GM20431 (cell line): Measurements from ENCODE around the gene CMYA5.

Experiments used
- in situ Hi-C: fragments of 300-500 bp; cut with MseI, MboI; formaldehyde crosslinking; loops from one replicate; pipeline ENCODE4 v1.15.0; 2020; ENCODE audit warnings: low sequenced_read_pairs; ENCODE audit not compliant: unreplicated experiment

Gene CMYA5

GRCh38 chr5:79787448-79787847, 97.8 kb downstream of the CMYA5 start:
- in situ Hi-C loops = no loop called here

DNA sequence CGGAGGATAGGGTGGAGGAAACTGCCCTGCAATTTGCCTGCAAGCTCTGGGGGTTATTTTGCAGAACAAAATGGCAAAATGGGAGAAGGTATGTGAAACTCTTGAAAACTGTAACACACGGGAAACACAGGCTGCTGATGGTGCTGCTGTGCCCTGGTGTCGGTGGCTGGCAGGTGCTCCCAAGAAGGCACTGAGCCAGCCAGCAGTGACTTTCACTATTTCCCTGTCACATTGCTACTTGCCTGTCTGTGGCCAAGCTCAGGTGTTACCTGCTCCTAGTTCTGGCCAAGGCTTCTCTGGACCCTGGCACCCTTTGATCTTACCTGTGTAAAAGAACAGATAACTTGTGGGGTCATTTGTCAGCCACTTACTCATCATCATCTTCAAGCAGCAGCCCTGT, 102.2 kb downstream of the CMYA5 start:
- in situ Hi-C loops = no loop called here

GRCh38 chr5:79792463-79792862, 102.8 kb downstream of the CMYA5 start:
- in situ Hi-C loops = no loop called here

- in situ Hi-C loops = no loop called here
These were observed 103.7 kb downstream of the CMYA5 start for GRCh38 chr5:79793304-79793703.

DNA sequence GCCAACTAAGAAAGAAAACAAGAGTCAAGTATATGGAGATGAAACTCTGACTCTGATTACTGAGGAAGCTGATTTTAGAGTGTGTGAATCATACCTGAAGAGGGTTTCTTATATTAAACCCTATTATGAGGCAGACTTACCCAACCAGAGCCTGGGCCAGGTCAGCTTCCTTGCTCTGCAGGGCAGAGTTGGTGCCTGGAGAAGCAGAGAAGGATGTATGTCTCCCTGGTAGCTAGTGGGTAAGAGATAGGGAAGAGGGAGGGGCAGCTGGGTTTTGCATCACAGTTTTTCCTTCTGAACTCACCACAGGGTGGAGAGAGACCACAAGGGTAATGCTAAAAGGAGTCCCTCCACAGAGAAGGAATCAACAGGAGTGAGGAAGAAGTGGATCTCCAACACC, 104.1 kb downstream of the CMYA5 start:
- in situ Hi-C loops = no loop called here

GRCh38 chr5:79794347-79794746, 104.7 kb downstream of the CMYA5 start:
- in situ Hi-C loops = no loop called here

GRCh38 chr5:79795764-79796398, 106.2 kb downstream of the CMYA5 start:
- in situ Hi-C loops = no loop called here

- in situ Hi-C loops = no loop called here
These were observed 109.4 kb downstream of the CMYA5 start for GRCh38 chr5:79798893-79799590.

DNA sequence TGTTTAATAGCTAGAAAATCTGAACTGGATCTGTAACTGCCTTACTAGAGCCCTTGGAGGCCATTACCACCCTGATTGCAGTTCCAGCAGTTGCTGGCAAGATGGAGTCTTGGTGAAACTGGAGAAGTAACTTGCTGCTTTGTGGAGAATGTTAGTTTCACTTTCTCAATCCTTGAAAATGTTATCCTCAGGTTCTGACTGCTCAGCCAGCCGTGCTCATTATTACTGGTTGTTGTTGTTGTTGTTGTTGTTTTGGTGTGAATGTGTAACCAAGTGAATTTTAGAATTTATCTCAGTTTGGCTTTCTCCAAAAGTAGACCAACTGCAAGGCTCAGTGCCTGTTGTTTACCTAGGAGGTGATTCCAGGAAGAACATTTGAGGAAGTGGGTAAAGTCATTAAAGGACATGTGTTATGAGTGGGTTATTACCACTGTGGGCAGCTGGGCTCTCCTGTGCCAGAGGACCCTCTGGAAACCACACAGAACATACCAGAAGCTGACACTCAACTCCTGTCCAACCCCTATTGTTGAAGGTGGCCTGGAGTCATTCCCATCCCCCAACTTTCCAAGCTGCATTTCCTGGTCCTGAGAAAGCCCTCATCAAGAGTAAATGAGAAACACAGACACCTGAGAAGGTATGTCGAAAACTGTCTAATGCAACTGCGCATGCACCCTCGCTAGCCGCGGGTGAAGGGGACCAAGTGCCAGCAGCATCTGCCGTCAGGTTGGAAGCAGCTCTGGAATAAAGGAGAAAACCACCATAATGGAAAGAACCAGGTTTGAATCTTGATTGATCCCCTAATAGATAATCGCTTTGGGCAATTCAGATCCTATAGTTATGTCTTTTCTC, 111.6 kb downstream of the CMYA5 start:
- in situ Hi-C loops = no loop called here

DNA sequence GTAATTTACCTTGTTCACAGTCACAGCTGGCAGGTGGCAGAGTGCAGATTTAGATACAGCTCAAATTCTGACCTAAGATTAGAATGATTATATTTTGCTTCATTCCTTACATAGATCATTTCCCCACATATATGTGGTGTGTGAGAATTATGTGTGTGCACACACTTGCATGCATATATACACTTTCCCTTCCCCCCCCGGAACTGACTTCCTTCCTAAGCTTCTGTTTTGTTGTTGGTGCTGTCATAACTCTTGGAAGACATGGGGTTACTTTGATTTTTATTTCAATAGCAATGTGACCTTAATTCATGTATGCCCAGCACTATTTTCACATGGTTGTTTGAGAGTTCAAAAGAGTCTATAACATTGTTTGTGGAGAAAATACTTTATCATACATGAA, 112.8 kb downstream of the CMYA5 start:
- in situ Hi-C loops = no loop called here

DNA sequence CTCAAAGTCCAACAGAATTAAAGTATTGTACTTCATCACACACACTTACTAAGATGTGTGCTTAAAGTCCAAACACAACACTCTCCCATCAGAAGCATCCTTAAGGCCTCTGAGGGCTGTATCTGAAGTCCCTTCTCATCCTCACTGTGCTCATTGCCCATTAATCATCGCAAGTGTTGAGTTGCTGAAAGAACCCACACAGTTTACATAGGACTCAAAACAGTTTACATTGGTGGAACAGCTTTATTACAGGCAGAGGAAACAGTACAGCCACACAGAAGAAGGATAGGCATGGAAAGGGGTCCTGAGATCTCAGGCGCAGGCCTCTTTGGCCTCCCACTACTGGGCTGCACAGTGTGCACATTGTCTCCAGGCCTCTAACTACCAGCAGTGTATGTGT, 113.4 kb downstream of the CMYA5 start:
- in situ Hi-C loops = no loop called here

DNA sequence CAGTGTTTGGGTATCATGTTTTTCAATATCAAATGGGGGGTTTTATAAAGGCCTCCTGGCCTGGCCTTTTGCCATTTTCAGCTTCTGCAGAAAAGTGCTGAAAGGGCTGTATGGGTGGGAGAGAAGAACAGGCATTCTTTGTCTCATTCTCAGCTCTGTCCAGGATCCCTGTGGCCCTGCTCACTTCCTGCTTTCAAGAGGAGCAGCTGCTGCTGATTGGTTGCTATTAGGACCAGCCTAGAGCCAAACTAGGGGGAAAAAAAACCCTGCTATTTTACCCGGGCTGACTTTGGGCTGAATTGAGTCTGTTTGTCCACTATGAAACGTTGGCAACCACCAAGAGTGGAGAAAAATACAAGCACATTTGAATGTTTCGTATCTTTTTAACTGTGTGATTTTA, 117.1 kb downstream of the CMYA5 start:
- in situ Hi-C loops = no loop called here

- in situ Hi-C loops = no loop called here
These were observed 120.1 kb downstream of the CMYA5 start for GRCh38 chr5:79809743-79810142.

DNA sequence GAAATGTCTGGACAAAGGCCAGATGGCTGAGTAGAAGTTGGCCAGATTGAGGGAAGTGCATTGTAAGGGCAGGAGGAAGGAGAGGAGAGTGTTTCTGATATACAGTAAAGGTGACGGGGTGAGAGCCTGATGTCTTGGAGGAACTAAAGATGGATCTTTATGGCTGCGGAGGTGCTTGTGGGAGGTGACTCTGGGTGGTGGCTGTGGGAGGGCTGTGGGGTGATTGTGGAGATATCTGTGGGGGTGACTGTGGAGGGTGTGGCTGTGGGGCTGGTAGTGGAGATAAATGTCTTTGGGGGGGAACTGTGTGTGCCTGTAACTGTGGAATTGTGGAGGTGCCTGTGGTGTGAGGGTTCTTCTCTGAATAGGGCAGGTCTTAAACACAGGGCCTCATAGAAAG, 121.4 kb downstream of the CMYA5 start:
- in situ Hi-C loops = no loop called here

- in situ Hi-C loops = no loop called here
These were observed 122.3 kb downstream of the CMYA5 start for GRCh38 chr5:79811904-79812303.

GRCh38 chr5:79814699-79815098, 125.1 kb downstream of the CMYA5 start:
- in situ Hi-C loops = no loop called here

GRCh38 chr5:79816014-79816413, 126.4 kb downstream of the CMYA5 start:
- in situ Hi-C loops = no loop called here

DNA sequence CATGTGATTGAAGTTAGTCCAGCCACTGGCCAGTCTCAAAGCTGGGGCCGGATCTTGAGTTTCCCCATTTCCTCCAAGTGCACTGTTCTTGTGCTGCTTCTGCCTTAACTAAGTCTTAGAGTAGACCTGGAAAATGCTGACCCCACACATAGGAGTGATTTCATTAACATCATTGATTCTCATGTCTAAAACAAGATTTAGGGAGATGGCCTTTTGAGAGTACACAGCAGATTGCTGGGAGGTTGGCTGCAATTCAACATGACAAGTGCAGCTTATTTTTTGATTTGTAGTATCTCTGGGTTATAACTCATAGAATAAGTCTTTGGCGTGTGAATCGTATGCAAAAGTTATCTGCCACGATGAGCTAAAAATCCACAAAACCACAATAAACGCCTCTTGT, 131.0 kb downstream of the CMYA5 start:
- in situ Hi-C loops = no loop called here

- in situ Hi-C loops = no loop called here
These were observed 134.8 kb downstream of the CMYA5 start for GRCh38 chr5:79824444-79824843.

DNA sequence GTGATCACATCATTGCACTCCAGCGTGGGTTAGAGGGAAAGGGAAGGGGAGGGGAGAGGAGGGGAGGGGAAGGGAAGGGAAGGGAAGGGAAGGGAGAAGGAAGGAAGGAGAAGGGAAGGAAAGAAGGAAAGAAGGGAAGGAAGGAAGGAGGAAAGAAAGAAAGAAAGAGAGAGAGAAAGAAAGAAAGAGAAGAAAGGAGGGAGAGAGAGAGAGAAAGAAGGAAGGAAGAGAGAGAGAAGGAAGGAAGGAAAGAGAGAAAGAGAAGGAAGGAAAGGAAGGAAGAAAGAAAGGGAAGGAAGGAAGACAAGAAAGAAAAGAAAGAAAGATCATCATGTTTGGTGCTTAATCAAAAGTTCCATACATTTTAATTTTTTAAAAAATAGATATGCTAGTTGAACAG, 136.2 kb downstream of the CMYA5 start:
- in situ Hi-C loops = no loop called here

GRCh38 chr5:79827159-79827629, 137.6 kb downstream of the CMYA5 start:
- in situ Hi-C loops = no loop called here
